ENCODE measurements around the gene NLE1. TPM values are rescaled to one million over a fixed set of nuclear protein-coding genes. Genes with fewer than 3 reads are reported as not detected.
"Not testable (repeated sequence)": the region's sequence is repeated elsewhere in the genome, so short reads cannot be mapped to it uniquely, and the experiment has no call there.

The NLE1 gene
- total RNA-seq, 5 donors from 2014 or later (not counting 1 experiment from before 2014, with no cell fraction given) = 12.3 to 29.1 (median 17.8) TPM

GRCh38 chr17:35151080-35151479, 9.0 kb upstream of the NLE1 start:
- WGBS (ENCODE audit: insufficient coverage) = 94% methylated on average over 23 of the region's 29 CpGs
- H3K27me3 Mint-ChIP-seq; ATAC-seq (replicated peaks in 1 of 4): not testable (repeated sequence)

GRCh38 chr17:35149941-35150340, 7.8 kb upstream of the NLE1 start:
- Histone ChIP-seq H3K4me1 (ENCODE audit: control insufficient read depth in 1 of 2, extremely low read depth in 1 of 2, insufficient read depth in 2 of 2, low read length in 2 of 2) (no peaks in the 10 kb centered on the region), H3K36me3 (ENCODE audit: control insufficient read depth in 2 of 2, extremely low read depth in 1 of 2, insufficient read depth in 1 of 2, low read length in 1 of 2) (no peaks in the 10 kb centered on the region), H3K9me3 (no peaks in the 10 kb centered on the region), H3K27ac (ENCODE audit: low read length) (no peak overlapping the region), H3K4me3 (ENCODE audit: control insufficient read depth in 1 of 2, extremely low read depth in 1 of 2, low read length in 1 of 2) (no peak overlapping the region), H3K27me3 (replicated peaks in 1 of 2; ENCODE audit: control insufficient read depth in 2 of 2, extremely low read depth in 1 of 2, insufficient read depth in 2 of 2, low read length in 1 of 2) (peaks cover 0 to 4% of the 10 kb centered on the region in 2 experiments)
- Mint-ChIP-seq H3K4me1 (no peaks in the 10 kb centered on the region), H3K4me3 (no peak overlapping the region), H3K9me3 (no peaks in the 10 kb centered on the region), H3K27me3 (no peaks in the 10 kb centered on the region), H3K27ac (no peak overlapping the region), H3K36me3 (no peaks in the 10 kb centered on the region)
- no peak for ATAC-seq (replicated peaks in 1 of 4)
- POLR2A ChIA-PET = interaction anchor here in 1 of 2 donors (0.6 kb wide), 1 partner anchor 441 kb away, joined by 3 read pairs; no protein-coding TSS in a partner anchor
- WGBS (ENCODE audit: insufficient coverage) = 90% methylated on average over 7 of the region's 11 CpGs
- DNase-seq = no peak
- CTCF ChIA-PET = no interaction called here

More at GRCh38 chr17:35151080-35151479, 9.0 kb upstream of the NLE1 start:
- H3K27me3 ChIP-seq (replicated peaks in 1 of 2; ENCODE audit: control insufficient read depth in 2 of 2, extremely low read depth in 1 of 2, insufficient read depth in 2 of 2, low read length in 1 of 2); H3K9me3 ChIP-seq; DNase-seq; H3K4me1 Mint-ChIP-seq; H3K27ac Mint-ChIP-seq; H3K36me3 ChIP-seq (ENCODE audit: control insufficient read depth in 2 of 2, extremely low read depth in 1 of 2, insufficient read depth in 1 of 2, low read length in 1 of 2); H3K4me1 ChIP-seq (ENCODE audit: control insufficient read depth in 1 of 2, extremely low read depth in 1 of 2, insufficient read depth in 2 of 2, low read length in 2 of 2); H3K27ac ChIP-seq (ENCODE audit: low read length); H3K36me3 Mint-ChIP-seq; H3K4me3 ChIP-seq (ENCODE audit: control insufficient read depth in 1 of 2, extremely low read depth in 1 of 2, low read length in 1 of 2); CTCF ChIA-PET; H3K9me3 Mint-ChIP-seq; H3K4me3 Mint-ChIP-seq; POLR2A ChIA-PET: not testable (repeated sequence)

GRCh38 chr17:35148144-35148543, 6.0 kb upstream of the NLE1 start:
- CTCF ChIA-PET = no interaction called here

GRCh38 chr17:35147375-35147905, 5.3 kb upstream of the NLE1 start, which contains the start of gene UNC45B:
UNC45B (plus strand) TSS chr17:35147817; CDS start chr17:35148264, 447 bp downstream.
- H3K27me3 ChIP-seq (replicated peaks in 1 of 2; ENCODE audit: control insufficient read depth in 2 of 2, extremely low read depth in 1 of 2, insufficient read depth in 2 of 2, low read length in 1 of 2) = peaks cover 0 to 4% of the 10 kb centered on the region in 2 experiments
- WGBS (ENCODE audit: insufficient coverage) = 95% methylated on average over 2 of the region's 4 CpGs
- ChIA-PET POLR2A (interaction anchor here in 1 of 2 donors (0.6 kb wide), 1 partner anchor 174 kb away, joined by 3 read pairs; no protein-coding TSS in a partner anchor), CTCF (no interaction called here)
- DNase-seq = no peak
- H3K4me1 ChIP-seq (ENCODE audit: control insufficient read depth in 1 of 2, extremely low read depth in 1 of 2, insufficient read depth in 2 of 2, low read length in 2 of 2) = peaks cover under 1 to 5% of the 10 kb centered on the region in 2 experiments
- H3K27me3 Mint-ChIP-seq = no peaks in the 10 kb centered on the region
- H3K4me3 ChIP-seq (ENCODE audit: control insufficient read depth in 1 of 2, extremely low read depth in 1 of 2, low read length in 1 of 2) = no peak within 1 kb of the TSS
- no peaks in the 10 kb centered on the region for H3K9me3 Mint-ChIP-seq
- ATAC-seq (replicated peaks in 1 of 4) = no peak
- no peaks in the 10 kb centered on the region for H3K36me3 ChIP-seq (ENCODE audit: control insufficient read depth in 2 of 2, extremely low read depth in 1 of 2, insufficient read depth in 1 of 2, low read length in 1 of 2)
- H3K27ac Mint-ChIP-seq = no peak within 1 kb of the TSS
- no peak within 1 kb of the TSS for H3K27ac ChIP-seq (ENCODE audit: low read length)
- H3K4me3 Mint-ChIP-seq = no peak within 1 kb of the TSS
- peaks cover 1 to 7% (median 5%) of the 10 kb centered on the region in 3 donors for H3K4me1 Mint-ChIP-seq
- no peaks in the 10 kb centered on the region for H3K9me3 ChIP-seq
- no peaks in the 10 kb centered on the region for H3K36me3 Mint-ChIP-seq

More at GRCh38 chr17:35148144-35148543, 6.0 kb upstream of the NLE1 start:
- Mint-ChIP-seq H3K36me3 (no peaks in the 10 kb centered on the region), H3K4me3 (no peak overlapping the region), H3K9me3 (no peaks in the 10 kb centered on the region), H3K27ac (no peak overlapping the region), H3K4me1 (peaks cover 0 to 6% (median 4%) of the 10 kb centered on the region in 3 donors), H3K27me3 (no peaks in the 10 kb centered on the region)
- ATAC-seq (replicated peaks in 1 of 4) (no peak), DNase-seq (no peak)
- POLR2A ChIA-PET = no interaction called here
- Histone ChIP-seq H3K27me3 (replicated peaks in 1 of 2; ENCODE audit: control insufficient read depth in 2 of 2, extremely low read depth in 1 of 2, insufficient read depth in 2 of 2, low read length in 1 of 2) (peaks cover 0 to 4% of the 10 kb centered on the region in 2 experiments), H3K36me3 (ENCODE audit: control insufficient read depth in 2 of 2, extremely low read depth in 1 of 2, insufficient read depth in 1 of 2, low read length in 1 of 2) (no peaks in the 10 kb centered on the region), H3K4me1 (ENCODE audit: control insufficient read depth in 1 of 2, extremely low read depth in 1 of 2, insufficient read depth in 2 of 2, low read length in 2 of 2) (no peaks in the 10 kb centered on the region), H3K27ac (ENCODE audit: low read length) (no peak overlapping the region), H3K9me3 (no peaks in the 10 kb centered on the region), H3K4me3 (ENCODE audit: control insufficient read depth in 1 of 2, extremely low read depth in 1 of 2, low read length in 1 of 2) (no peak overlapping the region)
- 100% methylated on average over 1 of the region's 9 CpGs for WGBS (ENCODE audit: insufficient coverage)

- Mint-ChIP-seq H3K36me3 (no peaks in the 10 kb centered on the region), H3K27ac (no peak overlapping the region), H3K4me1 (peaks cover 7 to 14% (median 7%) of the 10 kb centered on the region in 3 donors), H3K9me3 (no peaks in the 10 kb centered on the region), H3K4me3 (no peak overlapping the region), H3K27me3 (no peaks in the 10 kb centered on the region)
- Histone ChIP-seq H3K36me3 (ENCODE audit: control insufficient read depth in 2 of 2, extremely low read depth in 1 of 2, insufficient read depth in 1 of 2, low read length in 1 of 2) (no peaks in the 10 kb centered on the region), H3K27me3 (replicated peaks in 1 of 2; ENCODE audit: control insufficient read depth in 2 of 2, extremely low read depth in 1 of 2, insufficient read depth in 2 of 2, low read length in 1 of 2) (peaks cover 0 to 4% of the 10 kb centered on the region in 2 experiments), H3K4me3 (ENCODE audit: control insufficient read depth in 1 of 2, extremely low read depth in 1 of 2, low read length in 1 of 2) (no peak overlapping the region), H3K27ac (ENCODE audit: low read length) (no peak overlapping the region), H3K9me3 (no peaks in the 10 kb centered on the region), H3K4me1 (ENCODE audit: control insufficient read depth in 1 of 2, extremely low read depth in 1 of 2, insufficient read depth in 2 of 2, low read length in 2 of 2) (peaks cover 5 to 8% of the 10 kb centered on the region in 2 experiments)
- ChIA-PET CTCF (interaction anchor here in 1 of 2 donors (0.6 kb wide), 1 partner anchor 386 kb away, joined by 4 read pairs; no protein-coding TSS in a partner anchor), POLR2A (no interaction called here)
- WGBS (ENCODE audit: insufficient coverage) = 60% methylated on average over 1 of the region's 4 CpGs
- ATAC-seq (replicated peaks in 1 of 4) = no peak
- DNase-seq = no peak
These were observed 4.2 kb upstream of the NLE1 start for GRCh38 chr17:35146214-35146833.

GRCh38 chr17:35144840-35145239, 2.7 kb upstream of the NLE1 start:
- peaks cover 16 to 24% (median 18%) of the 10 kb centered on the region in 3 donors for H3K4me1 Mint-ChIP-seq
- Histone ChIP-seq H3K4me1 (ENCODE audit: control insufficient read depth in 1 of 2, extremely low read depth in 1 of 2, insufficient read depth in 2 of 2, low read length in 2 of 2) (peaks cover 10 to 23% of the 10 kb centered on the region in 2 experiments), H3K9me3 (no peaks in the 10 kb centered on the region), H3K27me3 (replicated peaks in 1 of 2; ENCODE audit: control insufficient read depth in 2 of 2, extremely low read depth in 1 of 2, insufficient read depth in 2 of 2, low read length in 1 of 2) (peaks cover 0 to under 1% of the 10 kb centered on the region in 2 experiments), H3K4me3 (ENCODE audit: control insufficient read depth in 1 of 2, extremely low read depth in 1 of 2, low read length in 1 of 2) (no peak overlapping the region), H3K36me3 (ENCODE audit: control insufficient read depth in 2 of 2, extremely low read depth in 1 of 2, insufficient read depth in 1 of 2, low read length in 1 of 2) (peaks cover 0 to 1% of the 10 kb centered on the region in 2 donors), H3K27ac (ENCODE audit: low read length) (no peak overlapping the region)
- no peak overlapping the region for H3K27ac Mint-ChIP-seq
- no peak for ATAC-seq (replicated peaks in 1 of 4)
- H3K27me3 Mint-ChIP-seq = no peaks in the 10 kb centered on the region
- no peak for DNase-seq
- no peaks in the 10 kb centered on the region for H3K9me3 Mint-ChIP-seq
- POLR2A ChIA-PET = no interaction called here
- CTCF ChIA-PET = no interaction called here
- no peak overlapping the region for H3K4me3 Mint-ChIP-seq
- no peaks in the 10 kb centered on the region for H3K36me3 Mint-ChIP-seq
- WGBS (ENCODE audit: insufficient coverage) = 40% methylated on average over 1 of the region's 4 CpGs

All from T-cell (primary cell).